ENCODE results near the gene METAP1. TPM values are rescaled to one million over a fixed set of nuclear protein-coding genes. Genes with fewer than 3 reads are reported as not detected.
"Not testable (repeated sequence)": the region's sequence is repeated elsewhere in the genome, so short reads cannot be mapped to it uniquely, and the experiment has no call there.

The METAP1 gene
- total RNA-seq, 1 experiment from 2014 or later, result 112 TPM

GRCh38 chr4:99079625-99080295, 84.2 kb downstream of the METAP1 start (continued):
- TF ChIP-seq MAX (IDR thresholded peaks at IDR 0.05) (no peak), RAD21 (IDR thresholded peaks at IDR 0.05; ENCODE audit: low read depth) (no peak)

- CTCF ChIA-PET; BruUV-seq (replicated peaks); H4K20me1 ChIP-seq (ENCODE audit: insufficient read depth); H3K27ac ChIP-seq (ENCODE audit: low read depth, low read length); H3K27me3 ChIP-seq (ENCODE audit: insufficient read depth, low read length); H3K4me2 ChIP-seq (ENCODE audit: low read length); H3K9me2 ChIP-seq (ENCODE audit: insufficient read depth); intact Hi-C loops (cut with micrococcal nuclease); H3K9me3 ChIP-seq (ENCODE audit: control insufficient read depth in 1 of 2, insufficient read depth in 1 of 2, low read depth in 1 of 2, low read length in 2 of 2); H3K4me1 ChIP-seq (ENCODE audit: control insufficient read depth in 1 of 2, insufficient read depth in 2 of 2, low read length in 2 of 2); H3K4me3 ChIP-seq (replicated peaks in 1 of 2; ENCODE audit: low read depth in 1 of 2, low read length in 2 of 2); POLR2A ChIA-PET; H3K9ac ChIP-seq (ENCODE audit: low read length); DNase-seq (ENCODE audit: low read depth, low spot score); H2AFZ ChIP-seq (ENCODE audit: low read depth, low read length, poor library complexity, severe bottlenecking); ATAC-seq; RAD21 ChIA-PET (ENCODE audit: low non-redundant PET in 1 of 2, low total read pairs in 2 of 2, uncharacterized antibody in 2 of 2, unreplicated experiment in 2 of 2): not testable (repeated sequence)
- H3K36me3 ChIP-seq (ENCODE audit: control insufficient read depth in 1 of 2, insufficient read depth in 2 of 2, low read length in 2 of 2), result peaks cover 39 to 60% of the 10 kb centered on the region in 2 experiments; a peak in 3 of 4 replicates
- peaks cover 43% of the 10 kb centered on the region for H3K79me2 ChIP-seq (ENCODE audit: insufficient read depth, low read length)
Measured at GRCh38 chr4:99080869-99081268, 85.3 kb downstream of the METAP1 start.

GRCh38 chr4:99082192-99082591, 86.7 kb downstream of the METAP1 start:
- Histone ChIP-seq H3K9me2 (ENCODE audit: insufficient read depth) (no peaks in the 10 kb centered on the region), H3K4me2 (ENCODE audit: low read length) (no peak overlapping the region), H3K79me2 (ENCODE audit: insufficient read depth, low read length) (peaks cover 50% of the 10 kb centered on the region), H3K4me3 (replicated peaks in 1 of 2; ENCODE audit: low read depth in 1 of 2, low read length in 2 of 2) (no peak overlapping the region), H3K4me1 (ENCODE audit: control insufficient read depth in 1 of 2, insufficient read depth in 2 of 2, low read length in 2 of 2) (peaks cover 0 to under 1% of the 10 kb centered on the region in 2 experiments; a peak in 1 of 4 replicates), H3K9ac (ENCODE audit: low read length) (no peak overlapping the region), H3K9me3 (ENCODE audit: control insufficient read depth in 1 of 2, insufficient read depth in 1 of 2, low read depth in 1 of 2, low read length in 2 of 2) (no peaks in the 10 kb centered on the region), H3K27me3 (ENCODE audit: insufficient read depth, low read length) (no peaks in the 10 kb centered on the region), H3K27ac (ENCODE audit: low read depth, low read length) (no peak overlapping the region), H2AFZ (ENCODE audit: low read depth, low read length, poor library complexity, severe bottlenecking) (no peak overlapping the region), H3K36me3 (ENCODE audit: control insufficient read depth in 1 of 2, insufficient read depth in 2 of 2, low read length in 2 of 2) (peaks cover 31 to 50% of the 10 kb centered on the region in 2 experiments; a peak in 3 of 4 replicates), H4K20me1 (ENCODE audit: insufficient read depth) (no peaks in the 10 kb centered on the region)
- ChIA-PET POLR2A (no interaction called here), RAD21 (ENCODE audit: low non-redundant PET in 1 of 2, low total read pairs in 2 of 2, uncharacterized antibody in 2 of 2, unreplicated experiment in 2 of 2) (no interaction called here), CTCF (no interaction called here)
- DNase-seq (ENCODE audit: low read depth, low spot score) (no peak), ATAC-seq (no peak)
- intact Hi-C loops (cut with micrococcal nuclease), result no loop called here
- BruUV-seq (replicated peaks), result no TSS peak
- no peak for TF ChIP-seq RAD21 (IDR thresholded peaks at IDR 0.05; ENCODE audit: low read depth)
- no peak for TF ChIP-seq ATF3 (IDR thresholded peaks at IDR 0.05)
- TF ChIP-seq CEBPB (IDR thresholded peaks at IDR 0.05; ENCODE audit: low read depth), result no peak
- no peak for TF ChIP-seq SIN3A (IDR thresholded peaks at IDR 0.05; ENCODE audit: low read depth)
- TF ChIP-seq CBX3 (IDR thresholded peaks at IDR 0.05; ENCODE audit: low read depth), result no peak
- TF ChIP-seq POLR2AphosphoS5 (IDR thresholded peaks at IDR 0.05; ENCODE audit: low read depth, low read length), result no peak
- no peak for TF ChIP-seq POLR2A (IDR thresholded peaks at IDR 0.05; ENCODE audit: borderline replicate concordance, extremely low read depth, insufficient read depth, insufficient read length)
- no peak for TF ChIP-seq CTCF (IDR thresholded peaks at IDR 0.05 in 2 of 3, conservative IDR thresholded peaks at IDR 0.05 in 1 of 3; ENCODE audit: borderline replicate concordance in 1 of 3, insufficient read depth in 1 of 3, low read depth in 2 of 3, low read length in 2 of 3)
- no peak for TF ChIP-seq EGR1 (IDR thresholded peaks at IDR 0.05; ENCODE audit: low read depth)
- TF ChIP-seq TCF7L2 (IDR thresholded peaks at IDR 0.05; ENCODE audit: borderline replicate concordance, extremely low read depth, insufficient read depth, insufficient read length), result no peak
- no peak for TF ChIP-seq ZBTB33 (IDR thresholded peaks at IDR 0.05; ENCODE audit: extremely low read depth, insufficient replicate concordance, low read length)
